Neural progenitor cell (in vitro differentiated cells): ENCODE data around the gene SPATA46. TPM values are rescaled to one million over a fixed set of nuclear protein-coding genes. Genes with fewer than 3 reads are reported as not detected.

ENCODE experiments used
- DNase-seq: peaks from one replicate; pipeline ENCODE4 v3.0.0-alpha.2; 2016; ENCODE audit warnings: low spot score
- H2AFZ ChIP-seq: fragments of 200-600 bp; sonication (generic); replicated peaks from 2 replicates; pipeline ENCODE4 v1.6.1; 2016; ENCODE audit warnings: antibody characterized with exemption
- H3F3A ChIP-seq: fragments of 200-600 bp; sonication (generic); 2 replicates; pipeline ENCODE4 v1.6.1; 2016; ENCODE audit warnings: antibody characterized with exemption, low read depth
- H3K27ac ChIP-seq: fragments of 200-600 bp; sonication (generic); 2 replicates; pipeline ENCODE4 v1.5.1; 2016; ENCODE audit warnings: mild to moderate bottlenecking
- H3K27me3 ChIP-seq: fragments of 200-600 bp; sonication (generic); 2 replicates; pipeline ENCODE4 v1.6.1; 2016; ENCODE audit warnings: mild to moderate bottlenecking, moderate library complexity
- H3K36me3 ChIP-seq: fragments of 200-600 bp; sonication (generic); 2 replicates; pipeline ENCODE4 v1.5.1; 2016
- H3K4me1 ChIP-seq: fragments of 200-600 bp; sonication (generic); 2 replicates; pipeline ENCODE4 v1.6.1; 2016; ENCODE audit warnings: mixed run types
- H3K4me2 ChIP-seq: fragments of 200-600 bp; sonication (generic); 2 replicates; pipeline ENCODE4 v1.6.1; 2016
- H3K4me3 ChIP-seq: fragments of 200-600 bp; sonication (generic); 2 replicates; pipeline ENCODE4 v1.5.1; 2016
- H3K79me2 ChIP-seq: fragments of 200-600 bp; sonication (generic); 2 replicates; pipeline ENCODE4 v1.6.1; 2016; ENCODE audit warnings: low read depth
- H3K9ac ChIP-seq: fragments of 200-600 bp; sonication (generic); 2 replicates; pipeline ENCODE4 v1.6.1; 2016
- H3K9me3 ChIP-seq: fragments of 200-600 bp; sonication (generic); 2 replicates; pipeline ENCODE4 v1.5.1; 2016; ENCODE audit warnings: low read depth
- H4K20me1 ChIP-seq: fragments of 200-600 bp; sonication (generic); 2 replicates; pipeline ENCODE4 v1.6.1; 2016; ENCODE audit warnings: low read depth
- H3K27ac Mint-ChIP-seq: 3 replicates; pipeline ENCODE4 v1.8.0; 2021; ENCODE audit warnings: mixed read lengths
- H3K27me3 Mint-ChIP-seq: 2 replicates; pipeline ENCODE4 v1.8.0; 2022; ENCODE audit warnings: low read depth, mild to moderate bottlenecking, inconsistent platforms, moderate library complexity, mixed read lengths; ENCODE audit not compliant: insufficient read depth
- H3K36me3 Mint-ChIP-seq: 3 replicates; pipeline ENCODE4 v1.8.0; 2021; ENCODE audit warnings: mixed read lengths
- H3K4me1 Mint-ChIP-seq: 3 replicates; pipeline ENCODE4 v1.8.0; 2021; ENCODE audit warnings: mixed read lengths
- H3K4me3 Mint-ChIP-seq: 3 replicates; pipeline ENCODE4 v1.8.0; 2021; ENCODE audit warnings: mild to moderate bottlenecking, moderate library complexity, mixed read lengths
- H3K9me3 Mint-ChIP-seq: 3 replicates; pipeline ENCODE4 v1.8.0; 2020; ENCODE audit warnings: mixed read lengths
- EZH2 ChIP-seq: fragments of 200-600 bp; sonication (generic); IDR thresholded peaks from 2 replicates; pipeline ENCODE4 v1.6.1; 2017; ENCODE audit warnings: antibody characterized with exemption, mild to moderate bottlenecking, moderate library complexity
- EZH2phosphoT487 ChIP-seq: fragments of 200-600 bp; sonication (generic); IDR thresholded peaks from 2 replicates; pipeline ENCODE4 v1.6.1; 2017; ENCODE audit warnings: antibody characterized with exemption
- total RNA-seq: library from RNA; depleted of rRNA; stranded (reverse); fragments of >200 nt; gene quantifications from 2 replicates; pipeline ENCODE4 v1.2.3, GENCODE V29; 2015; ENCODE audit warnings: low replicate concordance
- TF ChIP-seq, protein P1 (sequence below): fragments of 200-600 bp; sonication (generic); IDR thresholded peaks from 2 replicates; pipeline ENCODE4 v1.5.1; 2017; ENCODE audit warnings: antibody characterized with exemption, mild to moderate bottlenecking

The SPATA46 gene
- total RNA-seq, 1 donor from 2014 or later = not detected

DNA sequence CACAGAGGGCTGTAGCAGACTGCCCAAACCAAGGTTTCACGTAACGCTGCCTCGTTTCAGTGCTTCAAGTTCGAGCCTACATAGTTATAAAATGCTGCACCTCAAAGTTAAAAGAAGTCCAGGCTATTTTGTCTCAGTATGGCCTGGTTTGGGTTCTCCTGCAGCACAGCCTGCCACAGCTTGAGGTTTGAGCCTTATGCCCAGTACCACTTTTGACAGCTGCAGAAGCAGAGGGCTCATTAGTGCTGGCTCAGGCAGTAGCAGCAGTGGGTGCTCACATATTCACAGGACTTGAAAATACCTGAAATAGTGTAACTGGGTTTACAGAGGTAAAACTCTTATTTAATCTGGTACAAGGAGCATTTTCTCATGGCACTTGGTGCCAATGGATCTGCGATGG, 15.3 kb downstream of the SPATA46 start:
- Mint-ChIP-seq H3K36me3 (peaks cover 51% of the 10 kb centered on the region), H3K4me3 (no peak overlapping the region)
- no peaks in the 10 kb centered on the region for H3K27me3 ChIP-seq

DNA sequence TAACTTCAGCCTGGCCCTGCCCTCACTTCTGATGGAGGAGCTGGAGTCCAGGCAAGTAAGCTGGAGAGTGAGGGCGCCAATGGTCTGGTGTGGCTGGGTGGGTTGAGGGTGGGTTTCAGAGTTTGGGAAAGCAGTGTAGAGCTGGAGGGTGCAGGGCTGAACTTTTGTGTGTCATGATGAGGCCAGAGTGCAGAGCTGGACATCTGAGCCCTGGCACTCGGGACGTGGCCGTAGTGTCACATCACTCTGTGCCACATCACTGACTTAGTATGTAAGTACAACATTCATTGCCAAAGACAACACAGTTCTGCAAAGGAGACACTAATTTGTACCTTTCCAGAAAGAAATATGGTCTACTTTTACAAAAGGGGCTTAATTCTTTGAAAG, 15.8 kb downstream of the SPATA46 start:
- H3K27ac Mint-ChIP-seq = no peak overlapping the region

More for the DNA sequence above, 15.3 kb downstream of the SPATA46 start:
- DNase-seq = no peak
- no peaks in the 10 kb centered on the region for H3K36me3 ChIP-seq
- Mint-ChIP-seq H3K4me1 (peaks cover 26% of the 10 kb centered on the region), H3K9me3 (no peaks in the 10 kb centered on the region), H3K27ac (no peak overlapping the region), H3K27me3 (peaks cover 5% of the 10 kb centered on the region)
- no peaks in the 10 kb centered on the region for H3K9me3 ChIP-seq
- no peaks in the 10 kb centered on the region for H3F3A ChIP-seq
- H3K4me2 ChIP-seq = no peak overlapping the region
- H3K9ac ChIP-seq = no peak overlapping the region
- no peak overlapping the region for H2AFZ ChIP-seq
- no peaks in the 10 kb centered on the region for H3K79me2 ChIP-seq
- no peak overlapping the region for H3K27ac ChIP-seq
- TF ChIP-seq, protein P1, sequence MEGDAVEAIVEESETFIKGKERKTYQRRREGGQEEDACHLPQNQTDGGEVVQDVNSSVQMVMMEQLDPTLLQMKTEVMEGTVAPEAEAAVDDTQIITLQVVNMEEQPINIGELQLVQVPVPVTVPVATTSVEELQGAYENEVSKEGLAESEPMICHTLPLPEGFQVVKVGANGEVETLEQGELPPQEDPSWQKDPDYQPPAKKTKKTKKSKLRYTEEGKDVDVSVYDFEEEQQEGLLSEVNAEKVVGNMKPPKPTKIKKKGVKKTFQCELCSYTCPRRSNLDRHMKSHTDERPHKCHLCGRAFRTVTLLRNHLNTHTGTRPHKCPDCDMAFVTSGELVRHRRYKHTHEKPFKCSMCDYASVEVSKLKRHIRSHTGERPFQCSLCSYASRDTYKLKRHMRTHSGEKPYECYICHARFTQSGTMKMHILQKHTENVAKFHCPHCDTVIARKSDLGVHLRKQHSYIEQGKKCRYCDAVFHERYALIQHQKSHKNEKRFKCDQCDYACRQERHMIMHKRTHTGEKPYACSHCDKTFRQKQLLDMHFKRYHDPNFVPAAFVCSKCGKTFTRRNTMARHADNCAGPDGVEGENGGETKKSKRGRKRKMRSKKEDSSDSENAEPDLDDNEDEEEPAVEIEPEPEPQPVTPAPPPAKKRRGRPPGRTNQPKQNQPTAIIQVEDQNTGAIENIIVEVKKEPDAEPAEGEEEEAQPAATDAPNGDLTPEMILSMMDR = no peak
- TF ChIP-seq EZH2 = no peak
- no peak for TF ChIP-seq EZH2phosphoT487
- H3K4me3 ChIP-seq = no peak overlapping the region
- no peaks in the 10 kb centered on the region for H4K20me1 ChIP-seq
- H3K4me1 ChIP-seq = no peaks in the 10 kb centered on the region

DNA sequence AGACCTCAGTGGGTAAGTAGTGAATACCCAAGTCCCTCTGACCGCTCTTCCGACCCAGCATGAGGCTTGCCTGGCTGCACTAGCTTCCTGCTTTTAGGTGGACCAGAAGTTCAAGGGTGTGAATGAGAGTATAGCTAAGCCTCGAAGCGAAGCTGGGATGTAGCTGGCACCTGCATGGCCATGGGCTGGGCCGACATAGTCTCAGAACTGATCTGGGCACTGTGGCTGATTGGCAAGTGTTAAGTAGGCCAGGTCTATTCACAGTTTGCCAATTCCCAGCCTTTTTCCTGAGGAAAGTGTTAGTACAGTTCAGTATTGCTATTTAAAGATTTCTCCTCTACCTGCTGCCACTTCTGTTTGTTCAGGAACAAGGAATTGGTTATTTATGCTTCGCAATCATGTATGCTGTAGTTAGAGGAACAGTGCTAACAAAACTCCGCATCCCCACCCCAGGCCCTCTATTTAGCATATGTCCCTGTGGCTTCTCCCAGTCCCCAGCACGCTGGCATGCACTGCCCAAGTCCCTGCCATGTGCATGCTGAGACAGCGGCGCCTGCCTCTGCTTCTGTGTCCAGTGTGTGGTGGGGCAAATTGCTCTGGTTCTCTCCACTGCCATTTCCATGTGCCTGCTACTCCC, 16.3 kb downstream of the SPATA46 start:
- Histone ChIP-seq H3K27me3 (no peaks in the 10 kb centered on the region), H4K20me1 (no peaks in the 10 kb centered on the region), H3K4me2 (no peak overlapping the region), H3K36me3 (no peaks in the 10 kb centered on the region), H3K9ac (no peak overlapping the region), H3K4me1 (no peaks in the 10 kb centered on the region), H3K9me3 (no peaks in the 10 kb centered on the region), H3F3A (no peaks in the 10 kb centered on the region), H3K27ac (no peak overlapping the region), H2AFZ (no peak overlapping the region), H3K4me3 (no peak overlapping the region), H3K79me2 (no peaks in the 10 kb centered on the region)
- no peak for TF ChIP-seq EZH2phosphoT487
- TF ChIP-seq, protein P1 = no peak
- no peak for TF ChIP-seq EZH2
- no peak overlapping the region for H3K4me3 Mint-ChIP-seq
- peaks cover 26% of the 10 kb centered on the region for H3K4me1 Mint-ChIP-seq
- H3K27me3 Mint-ChIP-seq = peaks cover 5% of the 10 kb centered on the region
- peaks cover 53% of the 10 kb centered on the region for H3K36me3 Mint-ChIP-seq
- DNase-seq = no peak
- no peak overlapping the region for H3K27ac Mint-ChIP-seq
- H3K9me3 Mint-ChIP-seq = no peaks in the 10 kb centered on the region

More for the DNA sequence above, 15.8 kb downstream of the SPATA46 start:
- no peaks in the 10 kb centered on the region for H3K79me2 ChIP-seq
- H3K4me3 ChIP-seq = no peak overlapping the region
- H3K36me3 Mint-ChIP-seq = peaks cover 51% of the 10 kb centered on the region
- no peaks in the 10 kb centered on the region for H3F3A ChIP-seq
- no peak overlapping the region for H3K27ac ChIP-seq
- H3K27me3 ChIP-seq = no peaks in the 10 kb centered on the region
- no peak overlapping the region for H3K4me3 Mint-ChIP-seq
- H3K9me3 Mint-ChIP-seq = no peaks in the 10 kb centered on the region
- no peak overlapping the region for H2AFZ ChIP-seq
- H4K20me1 ChIP-seq = no peaks in the 10 kb centered on the region
- peaks cover 5% of the 10 kb centered on the region for H3K27me3 Mint-ChIP-seq
- DNase-seq = no peak
- H3K36me3 ChIP-seq = no peaks in the 10 kb centered on the region
- H3K9ac ChIP-seq = no peak overlapping the region
- H3K4me2 ChIP-seq = no peak overlapping the region
- H3K9me3 ChIP-seq = no peaks in the 10 kb centered on the region
- no peak for TF ChIP-seq EZH2
- no peak for TF ChIP-seq EZH2phosphoT487
- TF ChIP-seq, protein P1 = no peak
- peaks cover 26% of the 10 kb centered on the region for H3K4me1 Mint-ChIP-seq
- H3K4me1 ChIP-seq = no peaks in the 10 kb centered on the region
